ENCODE data around the gene USP31.

The USP31 gene

GRCh38 chr16:23132775-23133463 is 16.3 kb downstream of the USP31 start:
- no peak for DNase-seq
- no peak for ATAC-seq

- ATAC-seq = no peak
- DNase-seq = no peak
Observed at GRCh38 chr16:23131931-23132621, 17.2 kb downstream of the USP31 start.

GRCh38 chr16:23131436-23131835 is 17.8 kb downstream of the USP31 start:
- ATAC-seq = no peak
- DNase-seq = no peak

- no peak for ATAC-seq
- no peak for DNase-seq
Observed at GRCh38 chr16:23131036-23131435, 18.2 kb downstream of the USP31 start.

- no peak for ATAC-seq
- DNase-seq = no peak
Observed at GRCh38 chr16:23129686-23130085, 19.6 kb downstream of the USP31 start.

- no peak for DNase-seq
- no peak for ATAC-seq
Observed at GRCh38 chr16:23128056-23128455, 21.2 kb downstream of the USP31 start.

- ATAC-seq = no peak
Observed at GRCh38 chr16:23125277-23125676, 24.0 kb downstream of the USP31 start.

GRCh38 chr16:23124315-23124714 is 24.9 kb downstream of the USP31 start:
- DNase-seq (no peak), ATAC-seq (peak; percentile 81)

More at GRCh38 chr16:23125277-23125676, 24.0 kb downstream of the USP31 start:
- no peak for DNase-seq

- no peak for DNase-seq
- ATAC-seq = no peak
Observed at GRCh38 chr16:23122144-23122543, 27.1 kb downstream of the USP31 start.

GRCh38 chr16:23121024-23121423 is 28.2 kb downstream of the USP31 start:
- no peak for ATAC-seq
- no peak for DNase-seq

- DNase-seq = no peak
Observed at GRCh38 chr16:23120562-23120961, 28.7 kb downstream of the USP31 start.

GRCh38 chr16:23119570-23119969 is 29.7 kb downstream of the USP31 start:
- DNase-seq = no peak
- no peak for ATAC-seq

More at GRCh38 chr16:23120562-23120961, 28.7 kb downstream of the USP31 start:
- ATAC-seq = no peak

- ATAC-seq = no peak
Observed at GRCh38 chr16:23114131-23114904, 34.9 kb downstream of the USP31 start.

GRCh38 chr16:23113185-23113584 is 36.1 kb downstream of the USP31 start:
- ATAC-seq (no peak), DNase-seq (no peak)

More at GRCh38 chr16:23114131-23114904, 34.9 kb downstream of the USP31 start:
- DNase-seq = no peak

- no peak for ATAC-seq
- no peak for DNase-seq
Observed at GRCh38 chr16:23110257-23110899, 38.9 kb downstream of the USP31 start.

GRCh38 chr16:23107936-23108335 is 41.3 kb downstream of the USP31 start:
- ATAC-seq = no peak
- no peak for DNase-seq

GRCh38 chr16:23107117-23107516 is 42.1 kb downstream of the USP31 start:
- DNase-seq = no peak
- no peak for ATAC-seq

- ATAC-seq (no peak), DNase-seq (no peak)
Observed at GRCh38 chr16:23105309-23105708, 43.9 kb downstream of the USP31 start.

GRCh38 chr16:23104032-23104955 is 45.0 kb downstream of the USP31 start:
- ATAC-seq (no peak), DNase-seq (no peak)

GRCh38 chr16:23103603-23104002 is 45.6 kb downstream of the USP31 start:
- ATAC-seq (no peak), DNase-seq (no peak)

GRCh38 chr16:23101012-23101550 is 48.2 kb downstream of the USP31 start:
- DNase-seq (no peak), ATAC-seq (no peak)
